Activated naive CD8-positive, alpha-beta T cell (primary cell): ENCODE results near the gene PFDN1.

Experiments
- H3K27ac Mint-ChIP-seq: one replicate; pipeline ENCODE4 v1.8.0; 2021; ENCODE audit warnings: mixed read lengths
- H3K27me3 Mint-ChIP-seq: one replicate; pipeline ENCODE4 v1.8.0; 2021; ENCODE audit warnings: mixed read lengths
- H3K36me3 Mint-ChIP-seq: one replicate; pipeline ENCODE4 v1.8.0; 2021; ENCODE audit warnings: mixed read lengths
- H3K4me1 Mint-ChIP-seq: one replicate; pipeline ENCODE4 v1.8.0; 2021; ENCODE audit warnings: low read depth, mixed read lengths
- H3K4me3 Mint-ChIP-seq: one replicate; pipeline ENCODE4 v1.8.0; 2021; ENCODE audit warnings: mild to moderate bottlenecking, mixed read lengths
- H3K9me3 Mint-ChIP-seq: one replicate; pipeline ENCODE4 v1.8.0; 2021; ENCODE audit warnings: low read depth, mixed read lengths

Gene PFDN1

DNA sequence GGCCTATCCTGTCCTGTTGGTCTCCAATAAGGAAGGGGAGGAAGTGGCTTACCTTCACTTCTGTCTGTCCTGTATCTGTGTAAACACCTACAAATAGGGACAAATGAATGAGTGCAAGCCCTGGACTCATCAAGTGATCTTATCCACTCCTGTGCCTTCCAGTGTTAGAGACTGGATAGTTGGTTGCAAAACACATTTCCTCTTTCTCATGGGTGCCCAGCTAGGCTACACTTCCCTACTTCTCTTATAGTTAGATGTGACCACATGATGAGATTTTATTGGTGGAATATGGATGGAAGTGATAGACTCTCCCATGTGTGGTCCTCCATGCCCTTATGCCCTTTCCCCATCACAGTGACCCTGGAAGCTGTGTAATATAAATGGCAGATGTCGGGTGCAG is 16.9 kb upstream of the PFDN1 start:
- no peaks in the 10 kb centered on the region for H3K36me3 Mint-ChIP-seq
- no peak overlapping the region for H3K27ac Mint-ChIP-seq
- no peaks in the 10 kb centered on the region for H3K9me3 Mint-ChIP-seq
- H3K27me3 Mint-ChIP-seq, result no peaks in the 10 kb centered on the region
- no peaks in the 10 kb centered on the region for H3K4me1 Mint-ChIP-seq
- H3K4me3 Mint-ChIP-seq, result no peak overlapping the region

DNA sequence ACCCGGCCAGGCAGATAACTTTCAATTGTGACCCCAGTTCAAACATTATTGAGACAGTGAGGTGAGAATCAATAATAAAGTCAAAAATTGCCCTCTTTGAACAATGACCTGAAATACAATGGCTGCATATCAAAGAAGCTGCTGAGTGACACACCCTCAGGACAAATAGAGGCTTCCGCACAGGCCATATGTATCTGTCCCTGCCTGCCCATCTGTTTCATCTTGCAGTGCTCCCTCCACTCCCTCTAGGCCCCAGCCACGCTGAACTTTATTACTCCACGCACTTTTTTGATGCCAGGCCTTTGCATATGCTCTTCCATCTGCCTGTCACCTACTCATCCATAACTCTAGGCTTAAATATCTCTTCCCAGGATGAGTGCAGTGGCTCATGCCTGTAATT is 15.9 kb upstream of the PFDN1 start:
- Mint-ChIP-seq H3K9me3 (no peaks in the 10 kb centered on the region), H3K36me3 (no peaks in the 10 kb centered on the region), H3K4me1 (no peaks in the 10 kb centered on the region), H3K4me3 (no peak overlapping the region), H3K27ac (no peak overlapping the region), H3K27me3 (no peaks in the 10 kb centered on the region)

DNA sequence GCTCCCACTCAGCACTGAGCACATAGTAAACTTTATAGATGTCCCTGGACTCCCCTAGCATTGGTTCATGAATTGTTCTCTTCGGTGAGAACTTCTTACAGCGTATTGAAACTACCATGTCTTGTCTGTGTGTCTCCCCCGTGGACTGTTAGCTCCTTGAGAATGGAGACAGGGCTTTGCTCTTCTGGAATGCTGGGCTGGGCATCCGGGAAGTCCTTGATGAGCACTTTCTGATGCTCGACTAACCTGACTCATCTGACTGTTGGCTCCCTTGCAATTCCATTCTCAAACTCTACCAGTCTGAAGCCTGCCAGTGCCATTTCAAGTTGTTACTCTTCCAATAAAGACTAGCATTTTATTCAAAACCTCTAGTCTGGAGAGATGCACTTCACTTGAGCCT is 15.0 kb upstream of the PFDN1 start:
- H3K4me3 Mint-ChIP-seq, result no peak overlapping the region
- no peaks in the 10 kb centered on the region for H3K36me3 Mint-ChIP-seq
- no peaks in the 10 kb centered on the region for H3K4me1 Mint-ChIP-seq
- H3K27me3 Mint-ChIP-seq, result no peaks in the 10 kb centered on the region
- no peaks in the 10 kb centered on the region for H3K9me3 Mint-ChIP-seq
- H3K27ac Mint-ChIP-seq, result no peak overlapping the region

DNA sequence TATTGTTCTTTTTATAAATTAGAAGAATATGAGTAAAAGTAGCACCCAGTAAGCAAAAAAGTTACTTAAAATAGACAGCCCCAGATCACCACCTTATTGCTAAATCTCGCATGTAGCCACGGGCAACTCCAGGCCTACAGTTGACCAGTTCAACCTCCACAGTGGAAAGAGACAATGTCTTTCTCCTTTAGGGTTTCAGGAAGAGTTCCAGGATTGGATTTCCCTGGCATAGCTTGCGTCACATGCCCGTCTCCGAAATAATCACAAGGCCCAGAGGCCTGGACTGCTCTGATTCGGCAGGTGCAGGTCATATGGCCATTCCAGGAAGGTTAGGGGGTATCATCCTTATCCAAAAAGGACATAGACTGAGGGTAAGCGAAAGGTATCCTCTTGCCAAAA is 9.9 kb upstream of the PFDN1 start:
- Mint-ChIP-seq H3K36me3 (no peaks in the 10 kb centered on the region), H3K4me3 (no peak overlapping the region), H3K27ac (no peak overlapping the region), H3K9me3 (no peaks in the 10 kb centered on the region), H3K4me1 (no peaks in the 10 kb centered on the region), H3K27me3 (no peaks in the 10 kb centered on the region)

DNA sequence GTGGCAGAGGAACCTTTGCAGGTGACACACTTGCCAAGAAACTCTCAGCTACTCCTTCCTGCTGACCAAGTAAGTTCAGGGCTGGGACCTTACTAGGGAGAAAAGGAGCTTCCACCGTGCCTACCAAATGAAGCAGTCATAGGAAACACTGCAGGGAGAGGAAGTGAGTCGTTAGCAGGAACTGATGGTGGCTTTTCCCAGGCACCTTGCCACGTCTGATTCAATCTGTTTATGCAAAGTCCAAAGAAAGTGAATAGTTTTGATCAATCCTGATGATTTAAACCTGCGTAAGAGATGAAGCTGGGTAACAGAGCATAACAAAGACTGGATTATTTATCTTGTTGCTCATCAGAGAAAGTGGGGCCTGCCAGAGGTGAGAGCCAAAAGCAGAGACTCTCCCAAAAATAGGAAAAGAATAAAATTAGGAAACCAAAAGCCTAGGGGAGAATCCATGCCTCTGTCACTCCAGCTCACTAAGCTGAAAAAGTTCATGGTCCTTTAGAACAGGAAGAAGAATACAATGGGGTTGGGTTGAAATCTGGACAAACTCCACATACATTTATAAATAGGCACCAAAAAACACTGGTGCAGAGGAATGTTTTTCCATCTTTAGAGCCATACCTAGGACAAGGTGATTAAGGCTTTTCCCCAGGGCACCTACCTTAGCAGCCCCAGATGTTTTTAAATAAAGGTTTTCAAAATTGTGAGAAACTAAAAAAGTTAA is 9.3 kb upstream of the PFDN1 start:
- Mint-ChIP-seq H3K9me3 (no peaks in the 10 kb centered on the region), H3K4me1 (no peaks in the 10 kb centered on the region), H3K4me3 (no peak overlapping the region), H3K27me3 (no peaks in the 10 kb centered on the region), H3K36me3 (no peaks in the 10 kb centered on the region), H3K27ac (no peak overlapping the region)

DNA sequence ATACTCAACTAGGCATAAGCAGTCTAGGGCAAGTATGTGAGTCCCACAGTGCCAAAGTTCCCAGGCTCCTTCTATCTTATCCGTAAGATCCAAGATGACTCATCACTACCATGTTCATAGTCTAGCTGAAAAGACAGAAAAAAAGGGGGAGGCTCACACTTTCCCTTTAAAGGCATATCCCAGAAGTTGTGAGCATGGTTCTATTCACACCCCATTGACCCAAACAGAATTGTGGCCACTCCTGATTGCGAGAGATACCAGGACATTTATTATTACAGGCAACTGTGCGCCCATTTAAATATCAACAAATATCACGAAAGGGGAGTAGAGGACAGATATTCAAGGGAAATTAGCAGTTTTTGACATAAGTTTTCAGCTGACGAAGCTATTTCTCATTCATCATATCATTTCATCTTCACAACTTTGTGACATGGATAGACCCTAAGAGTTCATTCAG is 8.1 kb upstream of the PFDN1 start:
- Mint-ChIP-seq H3K9me3 (no peaks in the 10 kb centered on the region), H3K4me1 (no peaks in the 10 kb centered on the region), H3K36me3 (no peaks in the 10 kb centered on the region), H3K4me3 (no peak overlapping the region), H3K27me3 (no peaks in the 10 kb centered on the region), H3K27ac (no peak overlapping the region)

DNA sequence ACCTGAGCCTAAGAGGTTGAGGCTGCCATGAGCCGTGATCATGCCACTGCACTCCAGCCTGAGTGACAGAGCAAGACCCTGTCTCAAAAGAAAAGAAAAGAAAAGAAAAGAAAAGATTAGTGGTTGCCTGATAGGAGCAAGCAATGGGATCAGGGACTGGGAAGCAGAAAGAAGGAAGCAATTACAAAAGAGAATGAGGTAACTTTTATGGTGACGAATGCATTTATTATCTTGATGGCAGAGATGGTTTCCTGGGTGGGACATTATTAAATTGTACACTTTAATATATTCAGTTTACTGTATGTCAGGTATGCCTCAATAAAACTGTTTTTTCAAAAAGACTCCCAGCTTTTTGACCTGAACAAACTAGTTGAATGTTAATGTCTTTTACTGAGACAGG is 7.5 kb upstream of the PFDN1 start:
- H3K9me3 Mint-ChIP-seq, result no peaks in the 10 kb centered on the region
- H3K27me3 Mint-ChIP-seq, result no peaks in the 10 kb centered on the region
- H3K4me3 Mint-ChIP-seq, result no peak overlapping the region
- no peaks in the 10 kb centered on the region for H3K36me3 Mint-ChIP-seq
- no peaks in the 10 kb centered on the region for H3K4me1 Mint-ChIP-seq
- H3K27ac Mint-ChIP-seq, result no peak overlapping the region

DNA sequence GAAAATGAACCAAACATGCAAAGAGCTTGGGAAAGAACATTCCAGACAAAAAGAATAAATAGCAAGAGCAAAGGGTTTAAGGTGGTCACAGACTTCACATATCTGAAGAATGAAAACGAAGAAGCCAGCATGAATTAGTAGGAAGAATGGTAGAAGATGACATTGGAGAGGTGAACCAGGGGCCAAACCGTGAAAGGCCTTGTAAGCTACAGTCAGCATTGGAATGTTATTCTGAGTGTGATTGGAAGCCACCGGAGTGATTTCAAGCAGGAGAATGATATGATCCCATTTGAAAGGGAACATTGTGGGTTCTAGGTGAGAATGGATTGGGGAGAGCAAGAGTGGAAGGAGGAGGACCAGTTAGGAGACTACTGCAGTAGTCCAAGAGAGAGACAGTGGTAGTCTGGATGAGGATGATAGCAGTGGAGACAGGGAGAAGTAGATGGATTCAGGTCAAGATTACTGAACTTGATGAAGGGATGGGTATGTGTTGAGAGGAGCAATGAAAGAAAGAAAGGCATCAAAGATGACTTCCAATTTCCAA is 6.9 kb upstream of the PFDN1 start:
- H3K4me1 Mint-ChIP-seq, result no peaks in the 10 kb centered on the region
- H3K27ac Mint-ChIP-seq, result no peak overlapping the region
- no peak overlapping the region for H3K4me3 Mint-ChIP-seq
- no peaks in the 10 kb centered on the region for H3K36me3 Mint-ChIP-seq
- no peaks in the 10 kb centered on the region for H3K27me3 Mint-ChIP-seq
- H3K9me3 Mint-ChIP-seq, result no peaks in the 10 kb centered on the region

DNA sequence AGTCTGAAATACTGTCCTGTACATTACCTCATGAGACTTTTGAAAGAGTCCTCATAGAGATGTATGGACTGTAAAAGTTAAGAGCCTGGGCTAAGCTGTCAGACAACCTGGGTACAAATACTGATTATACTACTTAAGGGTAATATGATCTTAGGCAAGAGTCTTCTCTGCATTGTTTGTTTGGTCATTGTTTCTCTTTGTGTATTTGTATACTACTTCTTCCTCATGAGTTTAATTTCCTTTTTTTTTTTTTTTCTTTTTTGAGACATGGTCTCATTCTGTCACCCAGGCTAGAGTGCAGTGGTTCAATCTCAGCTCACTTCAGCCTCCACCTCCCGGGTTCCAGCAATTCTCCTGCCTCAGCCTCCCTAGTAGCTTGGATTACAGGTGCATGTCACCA is 2.6 kb upstream of the PFDN1 start:
- Mint-ChIP-seq H3K36me3 (no peaks in the 10 kb centered on the region), H3K4me1 (peaks cover 24% of the 10 kb centered on the region), H3K9me3 (no peaks in the 10 kb centered on the region), H3K27me3 (no peaks in the 10 kb centered on the region), H3K27ac (no peak overlapping the region), H3K4me3 (no peak overlapping the region)

DNA sequence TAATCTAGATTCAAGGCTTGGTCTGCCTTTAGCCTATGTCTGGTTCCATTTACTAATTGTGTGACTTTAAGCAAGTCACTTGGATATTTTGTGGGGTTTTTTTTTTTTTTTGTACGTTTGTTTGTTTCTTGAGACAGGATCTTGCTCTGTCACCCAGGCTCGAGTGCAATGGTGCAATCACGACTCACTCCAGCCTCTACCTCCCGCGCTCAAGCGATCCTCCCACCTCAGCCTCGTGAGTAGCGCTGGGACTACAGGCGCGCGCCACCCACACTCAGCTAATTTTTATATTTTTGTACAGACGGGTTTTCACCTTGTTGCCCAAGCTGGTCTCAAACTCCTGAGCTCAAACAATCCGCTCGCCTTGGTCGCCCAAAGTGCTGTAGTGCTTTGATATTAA is 1.1 kb upstream of the PFDN1 start:
- peaks cover 5% of the 10 kb centered on the region for H3K36me3 Mint-ChIP-seq
- no peaks in the 10 kb centered on the region for H3K9me3 Mint-ChIP-seq
- H3K4me3 Mint-ChIP-seq, result no peak overlapping the region
- H3K4me1 Mint-ChIP-seq, result peaks cover 28% of the 10 kb centered on the region
- H3K27ac Mint-ChIP-seq, result no peak overlapping the region
- no peaks in the 10 kb centered on the region for H3K27me3 Mint-ChIP-seq

DNA sequence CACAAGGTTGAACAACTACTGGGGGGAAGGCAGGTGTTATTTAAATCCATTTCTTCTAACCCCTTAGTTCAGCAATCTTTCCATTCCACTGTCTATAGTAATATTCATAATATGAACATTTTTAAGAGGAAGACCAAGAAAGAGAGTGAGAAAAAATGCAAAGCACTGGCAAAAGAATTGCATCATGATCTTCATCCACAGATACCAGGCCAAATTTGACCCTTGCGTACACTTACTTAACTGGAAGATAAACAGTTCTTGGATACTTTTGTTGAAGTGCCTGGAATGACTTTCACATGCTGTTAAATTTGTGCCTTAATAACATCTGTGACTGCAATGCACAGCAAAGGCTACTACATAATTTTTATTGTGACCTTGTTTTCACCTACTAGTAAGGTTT is 1.8 kb downstream of the PFDN1 start:
- no peak overlapping the region for H3K27ac Mint-ChIP-seq
- no peaks in the 10 kb centered on the region for H3K9me3 Mint-ChIP-seq
- H3K36me3 Mint-ChIP-seq, result peaks cover 8% of the 10 kb centered on the region
- peak overlapping the region; percentile 96 for H3K4me3 Mint-ChIP-seq
- no peaks in the 10 kb centered on the region for H3K27me3 Mint-ChIP-seq
- H3K4me1 Mint-ChIP-seq, result peaks cover 45% of the 10 kb centered on the region

DNA sequence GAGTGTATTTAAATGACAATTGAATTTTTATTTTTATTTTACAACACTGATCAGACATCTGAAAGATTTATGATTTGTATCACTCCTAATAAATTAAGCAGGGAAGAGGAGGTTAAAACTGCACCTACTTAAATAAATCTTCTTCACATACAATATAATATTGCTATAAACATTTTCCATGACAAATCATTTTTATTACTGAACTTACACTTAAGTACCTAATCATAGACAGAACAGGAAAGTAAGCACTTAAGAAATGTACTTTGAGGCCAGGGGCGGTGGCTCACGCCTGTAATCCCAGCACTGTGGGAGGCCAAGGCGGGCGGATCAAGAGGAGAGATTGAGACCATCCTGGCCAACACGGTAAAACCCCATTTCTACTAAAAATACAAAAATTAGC is 3.8 kb downstream of the PFDN1 start:
- no peak overlapping the region for H3K27ac Mint-ChIP-seq
- H3K9me3 Mint-ChIP-seq, result no peaks in the 10 kb centered on the region
- H3K27me3 Mint-ChIP-seq, result no peaks in the 10 kb centered on the region
- no peak overlapping the region for H3K4me3 Mint-ChIP-seq
- H3K4me1 Mint-ChIP-seq, result peaks cover 56% of the 10 kb centered on the region
- H3K36me3 Mint-ChIP-seq, result peaks cover 10% of the 10 kb centered on the region

DNA sequence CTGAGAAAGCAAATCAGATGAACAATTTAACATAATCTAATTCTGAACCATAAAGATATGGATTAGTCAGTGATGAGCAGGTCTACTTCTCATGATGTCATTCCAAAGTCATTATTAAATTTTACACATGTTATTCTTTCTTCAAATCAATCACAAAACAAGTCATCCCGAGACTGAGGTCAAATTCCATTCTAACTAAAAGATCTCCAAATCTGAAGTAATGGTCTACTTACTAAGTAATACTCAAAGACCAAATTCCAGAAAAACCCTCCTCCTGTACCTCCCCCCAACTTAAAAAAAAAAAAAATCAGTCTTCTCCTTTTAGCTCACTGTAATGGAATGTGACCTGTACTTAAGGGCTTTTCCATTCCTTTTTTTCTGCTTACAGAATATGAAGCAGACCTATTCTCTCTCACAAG is 4.7 kb downstream of the PFDN1 start:
- H3K27me3 Mint-ChIP-seq, result no peaks in the 10 kb centered on the region
- H3K27ac Mint-ChIP-seq, result no peak overlapping the region
- no peak overlapping the region for H3K4me3 Mint-ChIP-seq
- peaks cover 10% of the 10 kb centered on the region for H3K36me3 Mint-ChIP-seq
- no peaks in the 10 kb centered on the region for H3K9me3 Mint-ChIP-seq
- H3K4me1 Mint-ChIP-seq, result peaks cover 62% of the 10 kb centered on the region

DNA sequence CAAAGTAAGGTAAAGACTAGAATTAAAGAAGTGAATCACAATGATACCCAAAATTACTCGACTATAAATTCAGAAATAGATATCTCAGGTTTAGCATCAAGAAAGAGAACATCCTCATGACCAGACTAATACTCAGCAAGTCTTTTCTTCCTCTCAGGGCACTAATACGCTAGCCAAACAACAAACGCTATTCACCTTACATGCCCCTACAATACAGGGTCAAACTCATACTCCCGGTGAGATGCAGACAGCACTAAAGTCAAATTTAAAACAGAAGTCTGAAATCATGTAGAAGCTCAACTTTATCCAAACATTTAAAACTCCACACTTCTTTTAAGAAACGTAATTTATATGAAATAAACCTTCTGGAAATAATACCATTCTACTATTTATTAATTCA is 5.6 kb downstream of the PFDN1 start:
- H3K27ac Mint-ChIP-seq, result no peak overlapping the region
- H3K4me3 Mint-ChIP-seq, result no peak overlapping the region
- peaks cover 10% of the 10 kb centered on the region for H3K36me3 Mint-ChIP-seq
- peaks cover 64% of the 10 kb centered on the region for H3K4me1 Mint-ChIP-seq
- H3K9me3 Mint-ChIP-seq, result no peaks in the 10 kb centered on the region
- H3K27me3 Mint-ChIP-seq, result no peaks in the 10 kb centered on the region

DNA sequence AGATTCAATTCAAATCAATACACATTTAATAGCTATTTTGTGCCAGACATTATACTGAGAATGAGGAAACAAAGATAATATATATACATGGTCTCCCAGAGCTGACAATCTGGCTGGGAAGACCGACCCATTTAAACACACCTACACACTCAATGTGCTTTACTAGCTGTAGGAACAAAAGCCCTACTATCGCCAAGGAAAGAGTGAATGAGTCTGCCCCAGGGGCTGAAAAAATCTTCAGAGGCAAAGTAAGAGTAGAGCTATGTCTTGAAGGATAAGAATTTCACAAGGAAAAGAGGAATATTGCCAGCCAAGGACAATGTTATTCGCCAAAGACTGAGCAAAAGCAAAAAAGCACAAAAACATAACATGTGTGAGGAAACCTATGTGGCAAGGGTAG is 6.6 kb downstream of the PFDN1 start:
- Mint-ChIP-seq H3K27ac (no peak overlapping the region), H3K27me3 (no peaks in the 10 kb centered on the region), H3K4me1 (peaks cover 61% of the 10 kb centered on the region), H3K36me3 (peaks cover 12% of the 10 kb centered on the region), H3K4me3 (no peak overlapping the region), H3K9me3 (no peaks in the 10 kb centered on the region)

DNA sequence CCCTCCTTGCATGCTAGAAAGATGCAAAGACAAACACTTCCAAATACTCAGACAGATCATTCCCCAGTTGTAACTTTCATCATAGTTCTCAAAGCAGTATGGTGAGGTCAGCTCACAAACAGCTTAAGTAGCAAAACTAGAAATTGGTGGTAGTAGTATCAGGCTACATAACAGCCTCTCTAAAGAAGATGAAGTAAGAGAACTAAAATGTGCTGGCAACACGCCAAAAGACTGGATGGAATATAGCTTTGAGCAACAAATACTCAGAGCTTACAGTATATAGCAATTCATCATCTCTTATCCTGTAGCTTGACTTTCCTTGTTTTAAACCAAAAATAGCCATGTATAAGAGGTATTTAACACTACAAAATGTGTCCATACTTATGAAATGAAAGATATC is 7.5 kb downstream of the PFDN1 start:
- H3K4me3 Mint-ChIP-seq, result no peak overlapping the region
- peaks cover 13% of the 10 kb centered on the region for H3K36me3 Mint-ChIP-seq
- no peaks in the 10 kb centered on the region for H3K27me3 Mint-ChIP-seq
- no peaks in the 10 kb centered on the region for H3K9me3 Mint-ChIP-seq
- H3K27ac Mint-ChIP-seq, result no peak overlapping the region
- H3K4me1 Mint-ChIP-seq, result peaks cover 61% of the 10 kb centered on the region
